Measurements from ENCODE around the gene MAFG. TPM values are rescaled to one million over a fixed set of nuclear protein-coding genes. Genes with fewer than 3 reads are reported as not detected.

MAFG gene
- total and polyA plus RNA-seq, 4 donors, result 11.9 to 33.3 (median 23.3) TPM

DNA sequence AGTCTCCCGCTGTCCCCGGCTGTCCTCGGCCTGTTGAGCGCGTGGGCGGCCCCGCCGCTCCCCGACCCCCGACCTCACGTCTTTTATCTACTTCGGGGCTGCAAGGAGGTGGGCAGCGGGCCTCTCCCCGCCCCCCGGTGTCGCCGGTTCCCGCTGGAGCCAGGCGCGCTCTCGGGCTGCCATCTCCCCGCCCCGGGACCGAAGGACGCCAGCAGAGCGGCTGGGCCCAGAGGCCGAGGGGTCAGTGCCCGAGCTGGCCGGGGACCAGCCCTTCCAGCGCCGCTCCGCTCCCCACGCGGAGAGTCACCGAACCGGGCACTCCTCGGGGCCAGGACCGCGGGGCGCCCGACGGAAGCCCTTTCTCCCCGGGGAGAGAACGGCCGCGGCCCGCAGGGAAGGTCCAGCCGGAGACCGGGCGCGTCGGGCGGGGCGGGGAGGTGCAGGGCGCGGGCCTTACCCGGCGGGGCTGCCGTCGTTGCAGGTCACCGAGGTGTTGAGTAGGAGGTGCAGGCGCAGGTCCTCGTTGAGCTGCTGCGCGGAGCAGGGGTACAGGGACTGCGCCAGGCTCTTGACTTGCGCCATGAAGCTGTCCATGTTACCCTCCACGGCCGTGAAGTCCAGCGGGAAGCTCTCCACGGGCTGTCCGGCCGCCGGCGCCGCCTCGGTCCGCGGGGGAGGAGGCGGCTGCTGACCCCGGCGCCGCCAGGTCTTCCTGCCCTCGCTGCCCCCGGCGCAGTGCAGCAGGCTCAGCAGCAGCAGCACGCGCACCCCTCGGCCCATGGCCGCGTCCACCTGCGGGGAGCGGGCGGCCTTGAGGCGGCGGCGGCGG, 32.8 kb upstream of the MAFG start:
- Histone ChIP-seq H3K27me3 (ENCODE audit: control insufficient read depth in 3 of 3, insufficient read depth in 3 of 3, low read length in 2 of 3) (peaks cover 0 to 26% (median 7%) of the 10 kb centered on the region in 3 donors), H3K9ac (ENCODE audit: insufficient read depth in 1 of 2, low read length in 2 of 2) (no peak overlapping the region), H3K4me1 (ENCODE audit: control insufficient read depth in 5 of 5, insufficient read depth in 5 of 5, low read length in 5 of 5) (peaks cover 0 to 11% (median 4%) of the 10 kb centered on the region in 5 donors), H3K36me3 (ENCODE audit: control insufficient read depth in 4 of 4, insufficient read depth in 4 of 4, low read length in 4 of 4) (no peaks in the 10 kb centered on the region), H3K9me3 (ENCODE audit: control insufficient read depth in 4 of 4, insufficient read depth in 3 of 4, low read length in 3 of 4) (no peaks in the 10 kb centered on the region), H3K4me3 (peak overlapping the region; percentile 9), H3K27ac (ENCODE audit: low read depth in 1 of 2, low read length in 1 of 2) (no peak overlapping the region)
- 2 to 3% methylated on average over 90 to 98 of the region's 98 CpGs for WGBS, 2 donors
- ATAC-seq (ENCODE audit: insufficient read depth, low FRiP score) (no peak), DNase-seq (peak in 1 of 3 donors; percentile 12)
- TF ChIP-seq, protein P1, sequence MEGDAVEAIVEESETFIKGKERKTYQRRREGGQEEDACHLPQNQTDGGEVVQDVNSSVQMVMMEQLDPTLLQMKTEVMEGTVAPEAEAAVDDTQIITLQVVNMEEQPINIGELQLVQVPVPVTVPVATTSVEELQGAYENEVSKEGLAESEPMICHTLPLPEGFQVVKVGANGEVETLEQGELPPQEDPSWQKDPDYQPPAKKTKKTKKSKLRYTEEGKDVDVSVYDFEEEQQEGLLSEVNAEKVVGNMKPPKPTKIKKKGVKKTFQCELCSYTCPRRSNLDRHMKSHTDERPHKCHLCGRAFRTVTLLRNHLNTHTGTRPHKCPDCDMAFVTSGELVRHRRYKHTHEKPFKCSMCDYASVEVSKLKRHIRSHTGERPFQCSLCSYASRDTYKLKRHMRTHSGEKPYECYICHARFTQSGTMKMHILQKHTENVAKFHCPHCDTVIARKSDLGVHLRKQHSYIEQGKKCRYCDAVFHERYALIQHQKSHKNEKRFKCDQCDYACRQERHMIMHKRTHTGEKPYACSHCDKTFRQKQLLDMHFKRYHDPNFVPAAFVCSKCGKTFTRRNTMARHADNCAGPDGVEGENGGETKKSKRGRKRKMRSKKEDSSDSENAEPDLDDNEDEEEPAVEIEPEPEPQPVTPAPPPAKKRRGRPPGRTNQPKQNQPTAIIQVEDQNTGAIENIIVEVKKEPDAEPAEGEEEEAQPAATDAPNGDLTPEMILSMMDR (IDR thresholded peaks at IDR 0.05; ENCODE audit: control extremely low read depth, extremely low read depth), result no peak

DNA sequence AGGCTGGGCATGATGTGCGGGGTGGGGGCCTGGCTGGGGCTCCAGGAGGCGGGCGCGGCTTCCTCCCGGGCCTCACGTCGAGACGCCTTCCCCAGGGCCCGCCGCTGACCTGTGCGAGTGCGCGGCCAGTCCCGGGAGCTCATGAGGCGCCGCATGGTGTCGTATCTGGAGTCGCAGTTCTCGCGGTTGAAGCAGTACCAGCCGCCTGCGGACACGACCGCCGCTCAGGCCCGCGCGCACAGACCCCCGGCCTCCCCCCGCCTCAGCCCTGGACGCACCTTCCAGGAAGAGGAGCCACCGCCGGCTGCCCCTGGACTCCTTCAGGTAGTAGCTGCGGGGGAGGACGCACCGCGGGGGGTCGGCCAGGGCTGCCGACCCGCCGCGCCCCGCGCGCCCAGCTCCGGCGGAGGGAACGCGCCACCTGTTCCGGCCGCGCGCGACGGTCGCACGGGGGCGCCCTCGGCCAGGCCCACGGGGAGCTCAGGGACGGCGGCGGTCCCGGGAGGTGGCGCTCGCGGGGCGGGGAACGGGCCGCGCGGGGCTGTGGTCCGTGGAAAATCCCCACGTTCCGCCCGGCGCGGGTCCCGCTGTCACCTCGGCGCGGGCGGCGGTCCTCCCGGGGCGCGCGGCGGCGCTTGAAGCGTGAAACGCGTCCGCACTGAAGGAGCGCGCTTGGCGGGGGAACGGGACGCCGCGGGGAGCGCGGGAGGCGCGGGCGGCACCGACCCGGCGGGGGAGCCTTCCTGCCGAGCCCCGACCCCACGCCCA, 32.0 kb upstream of the MAFG start:
- 2 to 3% methylated on average over 77 to 112 of the region's 112 CpGs for WGBS, 2 donors
- Histone ChIP-seq H3K27me3 (ENCODE audit: control insufficient read depth in 3 of 3, insufficient read depth in 3 of 3, low read length in 2 of 3) (peaks cover 0 to 26% (median 7%) of the 10 kb centered on the region in 3 donors), H3K27ac (ENCODE audit: low read depth in 1 of 2, low read length in 1 of 2) (no peak overlapping the region), H3K9ac (ENCODE audit: insufficient read depth in 1 of 2, low read length in 2 of 2) (no peak overlapping the region), H3K36me3 (ENCODE audit: control insufficient read depth in 4 of 4, insufficient read depth in 4 of 4, low read length in 4 of 4) (no peaks in the 10 kb centered on the region), H3K4me1 (ENCODE audit: control insufficient read depth in 5 of 5, insufficient read depth in 5 of 5, low read length in 5 of 5) (peaks cover 0 to 11% (median 4%) of the 10 kb centered on the region in 5 donors), H3K4me3 (peak overlapping the region; percentile 9), H3K9me3 (ENCODE audit: control insufficient read depth in 4 of 4, insufficient read depth in 3 of 4, low read length in 3 of 4) (no peaks in the 10 kb centered on the region)
- ATAC-seq (ENCODE audit: insufficient read depth, low FRiP score) (peak; percentile 94), DNase-seq (peak; percentile 54 to 65 (median 60))
- TF ChIP-seq, protein P1 (IDR thresholded peaks at IDR 0.05; ENCODE audit: control extremely low read depth, extremely low read depth), result peak; percentile 98

DNA sequence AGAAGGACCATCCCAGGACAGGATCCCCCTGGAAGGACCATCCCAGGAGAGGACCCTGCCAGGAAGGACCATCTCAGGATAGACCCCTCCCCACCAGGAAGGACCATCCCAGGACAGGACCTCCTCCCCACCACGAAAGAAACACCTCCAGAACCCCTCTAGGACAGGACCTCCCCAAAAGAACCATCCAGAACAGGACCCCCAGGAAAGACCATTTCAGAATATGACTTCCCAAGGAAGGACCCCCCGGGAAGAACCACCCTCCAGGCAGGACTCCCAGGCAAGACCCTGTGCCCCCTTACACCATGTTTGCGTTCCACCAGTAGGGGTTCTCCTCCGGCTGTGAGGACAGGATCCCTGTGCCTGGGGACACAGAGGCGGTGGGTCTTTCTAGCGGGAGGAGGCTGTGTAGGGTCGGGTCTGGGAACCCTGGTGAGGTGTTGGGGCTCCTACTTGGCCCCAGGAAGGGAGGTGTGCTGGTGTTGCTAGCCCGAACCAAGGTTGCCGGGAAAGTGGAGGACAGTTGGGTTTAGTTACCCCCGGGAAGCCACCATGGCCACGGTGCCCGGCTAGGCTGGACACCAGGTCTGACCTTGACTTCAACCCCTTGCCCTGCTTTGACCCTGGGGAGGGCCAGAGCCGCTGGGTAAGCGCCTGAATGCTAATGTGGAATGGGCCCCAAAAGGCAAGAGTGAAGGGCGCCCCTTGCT, 31.3 kb upstream of the MAFG start:
- peaks cover 0 to 8% (median 4%) of the 10 kb centered on the region in 5 donors for H3K4me1 ChIP-seq (ENCODE audit: control insufficient read depth in 5 of 5, insufficient read depth in 5 of 5, low read length in 5 of 5)
- peaks cover 0 to 19% (median 7%) of the 10 kb centered on the region in 3 donors for H3K27me3 ChIP-seq (ENCODE audit: control insufficient read depth in 3 of 3, insufficient read depth in 3 of 3, low read length in 2 of 3)
- no peaks in the 10 kb centered on the region for H3K9me3 ChIP-seq (ENCODE audit: control insufficient read depth in 4 of 4, insufficient read depth in 3 of 4, low read length in 3 of 4)
- H3K27ac ChIP-seq (ENCODE audit: low read depth in 1 of 2, low read length in 1 of 2), result no peak overlapping the region
- TF ChIP-seq, protein P1 (IDR thresholded peaks at IDR 0.05; ENCODE audit: control extremely low read depth, extremely low read depth), result no peak
- DNase-seq (no peak), ATAC-seq (ENCODE audit: insufficient read depth, low FRiP score) (no peak)
- no peaks in the 10 kb centered on the region for H3K36me3 ChIP-seq (ENCODE audit: control insufficient read depth in 4 of 4, insufficient read depth in 4 of 4, low read length in 4 of 4)
- no peak overlapping the region for H3K9ac ChIP-seq (ENCODE audit: insufficient read depth in 1 of 2, low read length in 2 of 2)
- no peak overlapping the region for H3K4me3 ChIP-seq
- WGBS, 2 donors, result 64 to 68% methylated on average over 15 of the region's 15 CpGs
